ENCODE data around the gene SPIRE2. TPM values are rescaled to one million over a fixed set of nuclear protein-coding genes. Genes with fewer than 3 reads are reported as not detected.

The SPIRE2 gene
- total and polyA plus RNA-seq, 2 of the 13 experiments (the other 11 are each of a cell fraction or from before 2014, with no cell fraction given) = 13.3 to 37.5 TPM

DNA sequence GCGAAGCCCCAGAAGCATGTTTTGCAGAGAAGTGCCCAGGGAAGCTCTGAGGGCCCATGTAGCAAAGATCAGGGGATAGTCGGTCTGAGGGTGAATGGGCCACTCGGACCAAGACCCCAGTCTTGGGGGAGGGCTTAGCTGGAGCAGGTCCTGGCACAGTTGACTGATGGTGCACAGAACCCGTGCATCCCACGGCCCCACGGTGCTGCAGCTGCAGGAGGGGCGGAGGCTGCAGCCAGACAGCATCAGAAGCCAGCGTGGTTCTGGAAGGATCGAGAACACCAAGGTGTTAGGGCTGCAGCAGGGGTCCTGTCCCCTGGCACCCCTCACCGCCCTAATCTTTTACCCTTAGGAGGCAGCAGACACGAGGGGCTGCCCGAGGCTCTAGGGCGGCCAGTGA lies 83.9 kb downstream of the SPIRE2 start (continued):
- no peak for TF ChIP-seq NCOR1 (IDR thresholded peaks at IDR 0.05; ENCODE audit: borderline replicate concordance, low read length)
- TF ChIP-seq, protein P1, sequence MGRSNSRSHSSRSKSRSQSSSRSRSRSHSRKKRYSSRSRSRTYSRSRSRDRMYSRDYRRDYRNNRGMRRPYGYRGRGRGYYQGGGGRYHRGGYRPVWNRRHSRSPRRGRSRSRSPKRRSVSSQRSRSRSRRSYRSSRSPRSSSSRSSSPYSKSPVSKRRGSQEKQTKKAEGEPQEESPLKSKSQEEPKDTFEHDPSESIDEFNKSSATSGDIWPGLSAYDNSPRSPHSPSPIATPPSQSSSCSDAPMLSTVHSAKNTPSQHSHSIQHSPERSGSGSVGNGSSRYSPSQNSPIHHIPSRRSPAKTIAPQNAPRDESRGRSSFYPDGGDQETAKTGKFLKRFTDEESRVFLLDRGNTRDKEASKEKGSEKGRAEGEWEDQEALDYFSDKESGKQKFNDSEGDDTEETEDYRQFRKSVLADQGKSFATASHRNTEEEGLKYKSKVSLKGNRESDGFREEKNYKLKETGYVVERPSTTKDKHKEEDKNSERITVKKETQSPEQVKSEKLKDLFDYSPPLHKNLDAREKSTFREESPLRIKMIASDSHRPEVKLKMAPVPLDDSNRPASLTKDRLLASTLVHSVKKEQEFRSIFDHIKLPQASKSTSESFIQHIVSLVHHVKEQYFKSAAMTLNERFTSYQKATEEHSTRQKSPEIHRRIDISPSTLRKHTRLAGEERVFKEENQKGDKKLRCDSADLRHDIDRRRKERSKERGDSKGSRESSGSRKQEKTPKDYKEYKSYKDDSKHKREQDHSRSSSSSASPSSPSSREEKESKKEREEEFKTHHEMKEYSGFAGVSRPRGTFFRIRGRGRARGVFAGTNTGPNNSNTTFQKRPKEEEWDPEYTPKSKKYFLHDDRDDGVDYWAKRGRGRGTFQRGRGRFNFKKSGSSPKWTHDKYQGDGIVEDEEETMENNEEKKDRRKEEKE (IDR thresholded peaks at IDR 0.05) = no peak
- TF ChIP-seq FOXK2 (IDR thresholded peaks at IDR 0.05) = no peak
- TF ChIP-seq AGO2 (optimal IDR thresholded peaks at IDR 0.05; ENCODE audit: low read depth, low read length) = peak; percentile 80
- TF ChIP-seq, protein P2, sequence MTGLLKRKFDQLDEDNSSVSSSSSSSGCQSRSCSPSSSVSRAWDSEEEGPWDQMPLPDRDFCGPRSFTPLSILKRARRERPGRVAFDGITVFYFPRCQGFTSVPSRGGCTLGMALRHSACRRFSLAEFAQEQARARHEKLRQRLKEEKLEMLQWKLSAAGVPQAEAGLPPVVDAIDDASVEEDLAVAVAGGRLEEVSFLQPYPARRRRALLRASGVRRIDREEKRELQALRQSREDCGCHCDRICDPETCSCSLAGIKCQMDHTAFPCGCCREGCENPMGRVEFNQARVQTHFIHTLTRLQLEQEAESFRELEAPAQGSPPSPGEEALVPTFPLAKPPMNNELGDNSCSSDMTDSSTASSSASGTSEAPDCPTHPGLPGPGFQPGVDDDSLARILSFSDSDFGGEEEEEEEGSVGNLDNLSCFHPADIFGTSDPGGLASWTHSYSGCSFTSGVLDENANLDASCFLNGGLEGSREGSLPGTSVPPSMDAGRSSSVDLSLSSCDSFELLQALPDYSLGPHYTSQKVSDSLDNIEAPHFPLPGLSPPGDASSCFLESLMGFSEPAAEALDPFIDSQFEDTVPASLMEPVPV (CRISPR knock-in tag; IDR thresholded peaks at IDR 0.05) = no peak
- TF ChIP-seq MAF1 (CRISPR knock-in tag; IDR thresholded peaks at IDR 0.05; ENCODE audit: borderline replicate concordance) = no peak
- no peak for TF ChIP-seq NFIB (CRISPR knock-in tag; IDR thresholded peaks at IDR 0.05; ENCODE audit: borderline replicate concordance)
- TF ChIP-seq HNRNPLL (IDR thresholded peaks at IDR 0.05; ENCODE audit: low read depth, low read length, poor library complexity, severe bottlenecking) = no peak
- TF ChIP-seq DR1 (CRISPR knock-in tag; IDR thresholded peaks at IDR 0.05) = no peak
- TF ChIP-seq, protein P3, sequence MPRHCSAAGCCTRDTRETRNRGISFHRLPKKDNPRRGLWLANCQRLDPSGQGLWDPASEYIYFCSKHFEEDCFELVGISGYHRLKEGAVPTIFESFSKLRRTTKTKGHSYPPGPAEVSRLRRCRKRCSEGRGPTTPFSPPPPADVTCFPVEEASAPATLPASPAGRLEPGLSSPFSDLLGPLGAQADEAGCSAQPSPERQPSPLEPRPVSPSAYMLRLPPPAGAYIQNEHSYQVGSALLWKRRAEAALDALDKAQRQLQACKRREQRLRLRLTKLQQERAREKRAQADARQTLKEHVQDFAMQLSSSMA (CRISPR knock-in tag; IDR thresholded peaks at IDR 0.05) = no peak
- TF ChIP-seq ZNF605 (CRISPR knock-in tag; IDR thresholded peaks at IDR 0.05) = no peak
- TF ChIP-seq ZNF550 (CRISPR knock-in tag; IDR thresholded peaks at IDR 0.05; ENCODE audit: borderline replicate concordance) = no peak
- no peak for TF ChIP-seq PHF8 (CRISPR knock-in tag; IDR thresholded peaks at IDR 0.05)

Measured in HepG2 (cell line).